IPS DF 4.7 (cell line): Measurements from ENCODE around the gene RPL23.

Experiments
- DNase-seq: peaks from one replicate; pipeline ENCODE4 v3.0.0-alpha.2; 2013; ENCODE audit warnings: low spot score; ENCODE audit errors: extremely low read depth

RPL23 gene

DNA sequence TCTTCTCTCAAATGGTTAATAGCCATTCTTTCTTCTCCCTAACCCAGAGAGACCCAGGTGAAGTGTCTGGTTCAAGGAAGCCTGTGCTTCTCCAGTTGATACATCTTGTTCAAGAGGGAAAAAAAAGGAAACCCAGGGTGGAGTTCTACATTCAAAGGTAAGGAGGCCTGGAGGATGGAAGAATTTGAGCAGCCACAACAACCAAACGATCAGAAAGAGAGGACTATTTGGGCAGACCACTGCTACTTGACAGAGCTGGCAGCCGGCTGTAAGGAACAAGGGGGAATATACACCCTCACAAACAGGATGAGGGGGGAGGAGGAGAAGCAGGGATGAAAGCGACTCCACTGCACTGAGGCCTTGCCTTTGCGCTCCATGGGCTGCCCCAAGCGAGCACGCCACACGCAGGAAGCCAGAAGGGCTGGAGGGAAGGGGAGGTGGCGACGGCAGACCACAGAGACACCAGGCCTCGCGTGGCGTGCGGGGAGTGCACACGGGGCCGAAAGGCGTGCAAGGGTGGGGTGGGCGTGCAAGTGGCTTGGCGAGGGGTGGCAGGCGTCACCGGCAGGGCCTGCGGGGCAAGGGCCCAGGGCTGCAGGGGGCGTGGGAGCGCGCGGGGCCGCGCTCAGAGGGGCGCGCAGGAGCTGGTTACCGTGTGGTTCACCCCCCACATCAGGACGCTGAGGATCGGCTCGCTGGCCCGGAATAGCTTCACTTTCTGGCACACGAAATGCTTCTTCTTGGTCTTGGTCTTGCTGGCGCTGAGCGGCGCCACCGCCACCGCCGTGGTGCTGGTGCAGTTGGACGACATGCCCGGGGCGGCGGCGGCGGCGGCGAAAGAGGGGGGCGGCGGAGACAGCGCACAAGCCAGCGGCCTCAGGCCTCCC, 54.7 kb downstream of the RPL23 start:
- no peak for DNase-seq
